Activated CD8-positive, alpha-beta memory T cell treated with anti-CD3 and anti-CD28 coated beads, Interleukin-2, amount 50 U/mL, for 48 hours (primary cell): ENCODE results near the gene FAM180A.
"Not testable (repeated sequence)": the region's sequence is repeated elsewhere in the genome, so short reads cannot be mapped to it uniquely, and the experiment has no call there.

ENCODE experiments used
- DNase-seq: peaks from one replicate; pipeline ENCODE4 v3.0.0-alpha.2; 2020

Gene FAM180A

DNA sequence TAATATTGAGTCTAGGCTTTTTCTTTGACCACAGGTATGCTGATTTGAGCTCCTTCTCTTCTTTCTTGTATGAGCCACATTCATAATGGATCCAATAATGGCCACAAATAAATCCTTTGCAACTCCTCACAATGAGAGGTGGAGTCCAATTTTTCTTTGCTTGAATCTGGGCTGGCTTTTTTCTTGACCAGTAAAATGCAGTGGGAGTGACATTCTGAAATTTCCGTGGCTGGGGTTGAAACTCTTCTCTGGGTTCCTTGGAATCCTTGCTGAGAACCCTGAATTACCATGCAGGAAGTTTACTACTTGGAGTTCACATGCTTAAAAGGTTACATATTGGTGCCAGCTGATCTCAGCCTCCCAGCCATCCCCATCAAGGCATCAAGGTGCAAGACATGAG lies 22.4 kb upstream of the FAM180A start:
- DNase-seq = no peak

GRCh38 chr7:135770139-135770710 lies 21.6 kb upstream of the FAM180A start:
- no peak for DNase-seq

DNA sequence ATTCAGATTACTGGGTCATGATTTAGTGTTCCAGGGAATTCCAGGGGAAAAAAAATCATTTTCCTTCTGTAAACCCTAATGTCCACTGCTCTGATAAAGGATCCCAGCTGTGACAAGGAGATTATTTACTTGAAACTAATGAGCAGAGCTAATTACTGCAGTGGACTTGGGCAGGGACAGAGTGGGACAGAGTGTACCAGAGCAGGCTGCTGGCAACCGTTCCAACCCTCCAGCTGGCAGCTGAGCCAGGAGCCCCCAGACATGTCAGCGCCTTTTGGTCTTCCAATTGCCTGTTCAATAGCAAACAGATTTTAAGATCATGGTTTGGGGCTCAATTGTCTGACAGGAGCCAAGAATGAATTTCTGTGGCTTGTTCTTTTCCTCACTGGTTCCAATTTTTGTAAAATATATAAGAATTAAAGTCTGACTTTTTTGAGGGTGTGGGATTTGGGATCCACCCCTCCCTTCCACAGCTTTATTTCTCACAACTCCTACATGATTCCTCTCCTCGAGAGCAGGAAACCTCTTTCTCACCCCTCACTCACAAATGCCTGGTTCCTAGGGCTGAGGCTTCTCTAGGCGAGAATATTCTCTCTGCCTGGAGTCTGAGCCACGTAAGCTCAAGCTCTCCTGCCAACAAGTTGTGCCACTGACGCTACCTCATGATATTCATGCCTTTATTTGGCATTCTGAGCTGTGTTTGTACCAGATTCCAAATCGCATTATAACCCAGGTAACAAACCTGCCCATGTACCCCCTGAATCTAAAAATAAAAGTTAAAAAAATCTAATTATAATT lies 20.6 kb upstream of the FAM180A start:
- DNase-seq = no peak

GRCh38 chr7:135768467-135768866 lies 19.9 kb upstream of the FAM180A start:
- DNase-seq = no peak

DNA sequence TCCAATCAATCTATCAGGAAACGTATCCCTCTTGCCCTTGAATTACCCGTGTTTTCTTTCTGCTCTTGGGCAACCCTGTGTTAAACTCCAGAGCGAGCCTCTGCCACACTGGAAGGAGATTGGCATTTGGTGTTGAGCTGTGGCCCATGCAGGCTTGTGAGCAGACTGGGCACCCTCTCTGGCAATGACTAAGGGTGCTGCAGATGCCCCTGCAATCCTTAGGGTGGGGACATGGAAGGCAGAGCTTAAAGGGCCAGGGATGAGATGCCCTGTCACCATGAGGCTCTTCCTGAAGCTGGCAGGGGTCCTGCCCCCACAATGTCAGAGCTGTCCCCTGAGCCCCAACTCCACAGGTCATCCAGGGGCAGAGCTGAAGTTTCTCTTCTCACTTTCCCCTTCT lies 19.5 kb upstream of the FAM180A start:
- DNase-seq = no peak

DNA sequence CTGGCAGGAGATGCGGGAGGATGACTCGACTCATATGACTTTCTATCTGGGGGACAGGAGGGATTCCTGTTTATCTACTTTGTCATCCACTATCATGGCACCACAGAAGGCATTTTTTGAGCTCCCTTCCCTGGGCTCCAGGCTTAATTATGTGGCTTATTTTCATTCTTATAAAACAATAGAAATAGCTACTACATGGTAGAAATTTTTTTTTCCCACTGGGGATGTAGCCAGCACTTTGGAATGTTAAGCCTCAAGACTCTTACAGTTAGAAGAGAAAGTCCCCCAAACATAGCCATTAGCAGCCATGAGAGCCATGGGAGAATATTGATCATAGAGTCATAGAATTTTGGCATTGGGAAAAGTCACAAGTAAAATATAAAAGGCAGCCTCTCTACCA lies 14.6 kb upstream of the FAM180A start:
- no peak for DNase-seq

DNA sequence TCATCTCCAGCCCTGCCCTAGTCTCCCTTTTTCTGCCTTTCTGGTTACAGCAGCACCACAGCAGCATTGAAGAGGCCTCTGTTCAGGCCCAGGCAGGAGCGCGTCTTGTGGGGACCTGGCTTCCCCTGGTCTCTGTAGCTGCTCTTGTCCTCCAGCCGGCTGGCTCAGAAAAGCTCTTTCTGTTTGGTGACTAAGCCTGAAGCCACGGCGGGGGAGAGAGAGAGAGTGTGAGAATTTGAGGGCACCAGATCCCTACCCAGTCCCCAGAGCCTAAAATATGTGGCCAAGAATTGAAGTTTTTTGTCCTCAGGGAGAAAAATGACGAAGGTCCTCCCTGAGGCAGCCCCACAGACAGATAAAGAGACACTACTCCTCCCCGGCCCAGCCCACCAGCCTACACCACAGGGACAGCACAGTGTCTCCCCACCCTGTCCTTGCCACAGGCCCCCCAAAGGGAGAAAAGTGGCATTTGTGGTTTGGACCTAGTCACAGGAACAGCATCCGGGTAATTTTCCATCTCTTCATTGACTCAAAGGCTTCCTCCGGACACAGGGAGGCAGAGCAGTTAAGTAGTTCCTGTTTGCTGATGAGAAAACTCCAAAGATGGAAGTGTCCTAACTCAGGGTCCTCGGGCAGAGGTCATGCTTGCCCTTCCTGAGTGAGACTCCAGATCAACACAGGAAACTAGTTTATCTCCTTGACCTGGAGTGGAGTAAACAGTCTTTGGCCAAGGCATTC lies 13.3 kb upstream of the FAM180A start:
- no peak for DNase-seq

GRCh38 chr7:135759532-135759931 lies 10.9 kb upstream of the FAM180A start:
- no peak for DNase-seq

DNA sequence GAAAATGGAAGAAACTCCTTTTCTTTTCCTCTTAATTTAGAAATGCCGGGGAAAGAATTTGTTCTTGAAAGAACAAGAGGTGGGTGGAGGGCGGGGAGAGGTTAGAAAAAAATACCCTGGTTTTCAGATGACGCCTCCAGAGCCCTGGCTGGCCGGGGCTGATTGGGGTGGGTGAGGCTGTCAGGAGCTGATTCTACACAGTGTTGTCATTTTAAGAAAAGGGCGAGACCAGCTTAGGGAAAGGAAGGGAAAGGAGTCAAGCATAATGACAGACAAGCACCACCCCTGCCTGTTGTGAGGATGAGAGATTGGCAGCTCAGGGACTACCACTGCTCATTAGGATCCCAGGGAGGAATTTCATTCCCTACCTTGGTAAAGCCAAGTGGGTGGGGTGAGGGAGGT lies 9.9 kb upstream of the FAM180A start:
- DNase-seq = no peak

DNA sequence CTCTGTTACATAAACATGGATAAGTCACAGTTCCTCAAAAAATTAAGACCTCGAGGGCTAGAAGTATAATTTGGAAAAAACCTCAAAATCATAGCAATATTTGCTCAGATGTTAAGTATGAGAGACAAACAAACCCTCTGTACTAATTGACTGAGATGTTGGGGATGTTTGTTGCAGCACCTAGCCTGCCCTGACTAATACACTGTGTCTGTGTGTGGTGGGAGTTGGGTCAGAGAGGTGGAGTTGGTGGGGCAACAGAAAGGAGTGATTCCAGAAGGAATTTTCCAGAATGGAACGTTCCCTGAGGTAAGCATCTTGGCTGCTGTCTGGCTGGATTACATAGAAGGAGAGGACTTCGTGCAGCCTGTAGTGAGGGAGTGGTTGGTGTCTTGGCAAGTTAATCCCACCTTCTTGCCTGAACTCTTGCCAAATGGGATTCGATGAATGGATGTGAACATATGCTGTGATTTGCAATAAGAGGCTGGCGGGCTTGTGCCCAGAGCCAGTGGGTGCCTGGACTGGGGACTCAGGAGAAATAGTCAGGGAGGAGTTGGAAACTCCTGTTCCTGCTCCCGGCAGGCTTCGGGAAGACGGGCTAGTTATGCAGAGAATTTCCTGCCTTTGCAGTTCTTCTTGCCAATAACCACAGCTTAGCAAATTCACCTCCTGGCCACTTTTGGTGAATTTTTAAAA lies 9.3 kb upstream of the FAM180A start:
- DNase-seq = peak; percentile 18

GRCh38 chr7:135756191-135756590 lies 7.6 kb upstream of the FAM180A start:
- DNase-seq = peak; percentile 17

DNA sequence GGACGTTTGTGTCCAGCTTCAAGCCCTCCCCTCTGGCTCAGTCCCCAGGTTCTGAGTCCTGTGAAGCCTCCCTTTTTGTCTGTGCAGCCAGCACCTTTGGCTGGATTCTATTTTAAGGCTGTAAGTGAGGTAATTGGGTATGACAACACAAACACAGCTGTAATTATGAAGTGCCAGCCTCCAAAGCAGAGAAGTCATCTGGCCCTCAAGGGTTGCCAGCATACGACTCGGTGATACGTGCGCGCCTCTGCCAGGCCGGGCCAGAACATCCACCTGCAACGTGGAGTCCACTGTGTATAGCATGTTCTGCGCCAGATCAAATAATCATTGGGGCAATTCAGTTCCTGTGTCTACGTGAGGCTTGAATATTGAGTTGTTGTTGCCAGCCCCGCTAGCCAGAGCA lies 6.7 kb upstream of the FAM180A start:
- no peak for DNase-seq

- no peak for DNase-seq
These were observed 5.2 kb upstream of the FAM180A start for GRCh38 chr7:135753616-135754413.

GRCh38 chr7:135747366-135747765 lies 1.2 kb downstream of the FAM180A start:
- no peak for DNase-seq

GRCh38 chr7:135745703-135746312 lies 2.8 kb downstream of the FAM180A start:
- DNase-seq = no peak

DNA sequence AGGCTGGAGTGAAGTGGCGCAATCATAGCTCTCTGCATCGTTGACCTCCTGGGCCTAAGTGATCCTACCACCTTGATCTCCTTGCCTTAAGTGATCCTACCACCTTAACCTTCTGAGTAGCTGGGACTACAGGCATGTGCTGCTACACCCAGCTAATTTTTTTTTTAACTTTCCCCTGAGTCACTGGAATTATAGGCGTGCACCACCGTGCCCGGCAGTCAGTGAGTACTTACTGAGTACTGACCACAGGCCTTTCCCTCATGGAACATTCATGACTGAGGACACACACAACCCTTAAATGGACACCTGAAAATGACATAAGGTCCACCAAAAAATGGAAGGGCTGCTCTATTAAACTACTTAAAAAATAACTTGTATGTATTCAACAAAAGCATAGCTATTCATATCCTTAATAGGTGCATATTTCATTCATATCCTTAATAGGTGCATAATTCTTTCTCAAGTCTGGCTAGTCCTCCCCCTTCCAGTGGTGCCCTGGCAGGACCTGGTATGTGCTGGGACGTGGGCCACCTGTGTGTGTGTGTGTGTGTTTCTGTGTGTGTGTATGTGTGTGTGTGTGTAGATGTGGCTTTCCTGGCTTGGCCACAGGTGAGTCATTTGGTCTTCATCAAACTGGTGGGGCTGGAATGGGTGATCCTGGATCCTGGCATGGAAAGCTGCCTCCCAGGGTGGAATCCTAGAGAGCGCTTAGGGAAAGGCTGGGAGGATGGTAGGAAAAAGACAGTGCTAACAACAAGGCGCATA lies 3.5 kb downstream of the FAM180A start:
- DNase-seq = no peak

DNA sequence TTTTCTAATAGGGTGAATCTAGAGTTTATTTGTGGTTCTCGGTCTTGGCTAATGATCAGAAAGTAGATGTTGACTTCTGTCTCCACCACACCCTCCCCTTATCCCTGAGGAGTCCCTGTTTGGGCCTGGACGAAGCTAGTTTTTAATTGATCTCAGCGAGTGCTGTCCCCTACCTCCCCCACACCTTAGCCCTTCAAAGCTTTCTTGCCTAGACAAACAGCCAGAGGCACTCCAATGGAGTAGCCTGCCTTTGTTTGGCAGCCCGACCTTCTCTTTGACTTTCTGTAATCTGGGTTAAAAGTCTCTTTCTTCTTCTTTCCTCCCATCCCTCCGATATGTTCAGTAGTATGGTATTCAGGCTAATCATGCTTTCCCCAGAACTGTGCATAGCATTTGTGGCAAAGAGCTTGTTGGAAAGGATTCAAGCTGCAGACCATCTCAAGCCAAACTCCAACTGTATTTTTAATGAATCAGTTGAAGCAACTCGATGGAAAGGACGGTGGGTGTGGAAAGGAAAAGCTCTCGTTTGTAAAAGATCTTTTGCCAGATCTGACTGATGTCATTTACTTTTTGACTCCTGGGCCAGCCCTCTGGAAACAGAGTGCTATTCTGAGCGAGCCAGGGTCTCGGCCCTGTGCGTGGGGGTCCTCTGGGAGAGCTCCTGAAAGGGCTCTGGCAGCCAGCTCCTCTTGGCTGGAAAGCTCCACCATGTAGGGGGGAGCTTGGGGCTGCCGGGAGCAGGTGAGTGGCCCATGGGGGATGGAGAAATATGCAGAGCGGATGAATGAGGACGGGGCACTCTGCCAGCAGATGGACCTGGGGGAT lies 4.5 kb downstream of the FAM180A start:
- DNase-seq = no peak

GRCh38 chr7:135742371-135742770 lies 6.2 kb downstream of the FAM180A start:
- DNase-seq = no peak

- no peak for DNase-seq
These were observed 6.7 kb downstream of the FAM180A start for GRCh38 chr7:135741905-135742304.

DNA sequence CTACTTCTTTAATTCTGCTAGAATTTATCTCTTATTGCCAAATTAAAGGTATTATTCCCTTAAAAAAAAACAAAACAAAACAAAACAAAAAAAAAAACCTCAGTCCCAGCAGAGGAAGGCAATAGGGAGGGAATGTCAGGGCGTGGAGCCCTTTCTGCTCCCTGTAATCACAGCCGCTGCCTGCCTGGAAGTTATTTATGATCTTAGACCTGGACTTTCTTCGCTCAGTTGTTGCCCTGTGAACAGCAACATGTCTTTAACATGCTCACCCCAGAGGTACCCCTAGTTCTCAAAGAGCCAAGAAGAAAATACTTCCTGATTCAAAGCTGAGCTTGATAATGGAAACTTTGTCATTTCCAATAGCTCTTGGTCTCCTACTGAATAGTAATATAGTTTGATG lies 7.7 kb downstream of the FAM180A start:
- no peak for DNase-seq

GRCh38 chr7:135737306-135737647 lies 11.3 kb downstream of the FAM180A start:
- DNase-seq = not testable (repeated sequence)
